Glomerular visceral epithelial cell (primary cell): Measurements from ENCODE around the gene ARV1.
"Not testable (repeated sequence)": the region's sequence is repeated elsewhere in the genome, so short reads cannot be mapped to it uniquely, and the experiment has no call there.

Experiments
- DNase-seq: peaks from one replicate; pipeline ENCODE4 v3.0.0-alpha.2; 2016; ENCODE audit errors: extremely low spot score

Gene ARV1

DNA sequence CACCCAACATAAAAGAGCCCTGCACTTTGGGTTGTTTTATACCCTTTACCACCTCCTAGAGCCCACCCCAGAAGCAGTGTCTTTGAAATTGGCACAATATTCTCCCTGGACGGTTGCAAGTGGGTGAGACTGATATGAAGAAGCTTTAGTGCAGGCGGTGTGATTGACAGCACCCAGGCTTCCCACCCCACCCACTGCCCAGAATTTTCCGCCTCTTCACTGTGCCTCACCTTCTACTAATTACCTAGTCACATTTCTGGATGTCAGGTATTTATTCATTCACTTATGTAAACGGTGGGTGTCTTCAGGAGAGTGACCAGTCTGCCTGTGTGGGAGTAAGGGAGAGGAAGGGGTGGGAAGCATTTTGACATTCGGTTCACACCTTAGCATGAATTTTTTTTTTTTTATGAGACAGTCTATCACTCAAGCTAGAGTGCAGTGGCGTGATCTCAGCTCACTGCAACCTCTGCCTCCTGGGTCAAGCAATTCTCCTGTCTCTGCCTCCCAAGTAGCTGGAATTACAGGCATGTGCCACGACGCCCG lies 62.9 kb downstream of the ARV1 start:
- DNase-seq = no peak

DNA sequence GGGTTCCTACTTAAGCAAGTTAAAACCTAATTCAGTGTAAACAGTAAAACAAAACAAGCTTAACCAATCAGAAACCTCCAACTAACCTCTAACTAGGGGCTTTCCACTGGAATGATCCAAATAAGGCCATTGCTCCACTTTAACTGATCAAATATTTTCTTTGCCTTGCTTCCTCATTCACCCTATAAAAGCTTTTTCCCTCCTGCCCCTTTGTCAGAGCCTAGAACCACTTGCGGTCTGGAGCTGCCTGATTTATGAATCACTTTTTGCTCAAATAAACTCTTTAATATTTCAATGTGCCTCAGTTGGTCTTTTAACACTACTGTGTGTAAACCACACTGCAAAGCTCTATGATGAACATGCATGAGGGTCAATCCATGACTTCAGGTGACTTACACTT lies 65.7 kb downstream of the ARV1 start:
- no peak for DNase-seq

DNA sequence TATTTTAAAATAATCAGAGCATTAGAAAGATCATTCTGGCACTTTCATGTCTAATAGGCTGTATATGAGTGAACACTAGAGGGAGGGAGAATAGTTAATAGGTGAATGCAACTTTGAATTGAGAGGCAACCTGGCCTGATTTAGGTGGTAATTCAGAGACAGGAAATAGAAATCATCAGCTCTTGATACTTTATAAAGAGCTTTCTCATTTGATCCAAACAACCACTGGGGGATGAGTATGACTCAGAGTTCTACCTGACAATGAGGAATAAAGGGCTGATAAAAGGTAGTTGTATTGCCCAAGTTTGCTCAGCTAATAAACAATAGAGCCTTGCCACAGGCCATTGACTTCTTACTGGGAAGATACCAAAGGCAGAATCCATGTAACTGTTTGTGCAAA lies 66.4 kb downstream of the ARV1 start:
- DNase-seq = no peak

DNA sequence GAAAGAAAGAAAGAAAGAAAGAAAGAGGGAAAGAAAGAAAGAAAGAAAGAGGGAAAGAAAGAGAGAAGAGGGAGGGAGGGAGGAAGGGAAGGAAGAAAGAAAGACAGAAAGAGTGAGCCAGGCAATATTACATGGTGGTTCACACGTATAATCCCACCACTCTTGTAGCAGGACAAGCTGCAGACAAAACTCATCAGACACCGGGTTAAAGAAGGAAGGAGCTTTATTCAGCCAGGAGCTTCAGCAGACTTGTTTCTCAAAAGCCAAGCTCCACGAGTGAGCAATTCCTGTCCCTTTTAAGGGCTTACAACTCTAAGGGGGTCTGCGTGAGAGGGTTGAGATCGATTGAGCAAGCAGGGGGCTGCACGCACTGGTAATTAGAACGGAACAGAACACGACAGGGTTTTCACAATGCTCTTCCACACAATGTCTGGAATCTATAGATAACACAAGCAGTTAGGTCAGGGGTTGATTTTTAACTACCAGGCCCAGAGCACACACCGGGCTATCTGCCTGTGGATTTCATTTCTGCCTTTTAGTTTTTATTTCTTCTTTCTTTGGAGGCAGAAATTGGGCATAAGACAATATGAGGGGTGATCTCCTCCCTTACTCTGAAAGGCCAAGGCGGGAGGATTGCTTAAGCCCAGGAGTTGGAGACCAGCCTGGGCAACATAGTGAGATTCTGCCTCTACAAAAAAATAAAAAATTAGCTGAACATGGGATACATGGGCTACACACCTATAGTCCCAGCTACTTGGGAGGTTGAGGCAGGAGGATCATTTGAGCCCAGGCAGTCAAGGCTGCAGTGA lies 67.2 kb downstream of the ARV1 start:
- DNase-seq = not testable (repeated sequence)

DNA sequence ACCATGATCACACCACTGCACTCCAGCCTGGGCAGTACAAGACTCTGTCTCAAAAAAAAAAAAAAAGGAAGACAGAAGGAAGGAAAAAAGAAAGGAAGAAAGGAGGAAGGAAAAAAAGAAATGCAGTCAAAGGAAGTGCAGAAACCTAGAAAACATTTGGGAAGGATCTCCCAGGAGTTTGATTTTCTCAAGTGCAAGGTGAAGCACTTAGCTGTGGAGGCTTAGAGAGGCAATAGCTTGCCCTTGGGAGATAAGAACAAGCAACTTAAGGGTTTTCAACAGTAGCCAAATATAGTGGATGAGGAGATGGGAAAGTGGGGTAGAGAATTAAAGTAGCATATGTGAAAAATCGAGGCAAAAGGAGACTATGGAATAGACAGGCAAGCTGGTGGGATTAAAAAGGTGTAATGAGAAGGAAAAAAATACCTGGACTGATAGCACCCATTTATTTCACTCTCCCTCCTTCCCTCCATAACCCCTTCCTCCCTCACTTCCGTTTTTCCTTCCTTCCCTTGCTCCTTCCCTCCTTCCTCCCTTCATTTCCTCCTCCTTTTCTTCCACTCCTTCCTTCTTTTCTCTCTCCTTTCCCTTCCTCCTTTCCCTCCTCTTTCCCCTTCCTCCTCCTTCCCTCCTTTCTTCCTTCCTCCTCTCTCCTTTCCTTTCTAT lies 68.0 kb downstream of the ARV1 start:
- DNase-seq = no peak

DNA sequence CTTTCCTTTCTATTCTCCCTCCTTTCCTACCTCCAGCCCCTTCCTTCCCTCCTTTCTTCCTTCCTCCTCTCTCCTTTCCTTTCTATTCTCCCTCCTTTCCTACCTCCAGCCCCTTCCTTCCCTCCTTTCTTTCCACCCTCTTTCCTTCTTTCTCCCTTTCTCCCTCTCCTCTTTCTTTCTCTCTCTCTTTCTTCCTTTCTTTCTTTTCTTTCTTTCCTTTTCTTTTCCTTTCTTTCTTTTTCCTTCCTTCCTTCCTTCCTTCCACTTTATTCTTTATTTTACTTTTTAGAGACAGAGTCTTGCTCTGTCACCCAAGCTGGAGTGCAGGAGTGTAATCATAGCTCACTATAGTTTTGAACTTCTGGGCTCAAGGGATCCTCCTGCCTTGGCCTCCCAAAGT lies 68.6 kb downstream of the ARV1 start:
- DNase-seq = not testable (repeated sequence)

DNA sequence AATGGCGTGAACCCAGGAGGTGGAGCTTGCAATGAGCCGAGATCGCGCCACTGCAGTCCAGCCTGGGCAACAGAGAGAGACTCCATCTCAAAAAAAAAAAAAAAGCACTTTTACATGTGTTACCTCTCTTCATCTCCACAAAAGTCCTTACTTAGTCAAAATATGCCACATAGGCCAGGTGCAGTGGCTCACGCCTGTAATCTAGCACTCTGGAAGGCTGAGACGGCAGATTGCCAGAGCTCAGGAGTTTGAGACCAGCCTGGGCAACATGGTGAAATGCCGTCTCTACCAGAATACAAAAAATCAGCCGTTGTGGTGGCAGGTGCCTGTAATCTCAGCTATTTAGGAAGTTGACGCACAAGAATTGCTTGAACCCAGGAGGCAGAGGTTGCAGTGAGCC lies 69.5 kb downstream of the ARV1 start:
- DNase-seq = not testable (repeated sequence)

DNA sequence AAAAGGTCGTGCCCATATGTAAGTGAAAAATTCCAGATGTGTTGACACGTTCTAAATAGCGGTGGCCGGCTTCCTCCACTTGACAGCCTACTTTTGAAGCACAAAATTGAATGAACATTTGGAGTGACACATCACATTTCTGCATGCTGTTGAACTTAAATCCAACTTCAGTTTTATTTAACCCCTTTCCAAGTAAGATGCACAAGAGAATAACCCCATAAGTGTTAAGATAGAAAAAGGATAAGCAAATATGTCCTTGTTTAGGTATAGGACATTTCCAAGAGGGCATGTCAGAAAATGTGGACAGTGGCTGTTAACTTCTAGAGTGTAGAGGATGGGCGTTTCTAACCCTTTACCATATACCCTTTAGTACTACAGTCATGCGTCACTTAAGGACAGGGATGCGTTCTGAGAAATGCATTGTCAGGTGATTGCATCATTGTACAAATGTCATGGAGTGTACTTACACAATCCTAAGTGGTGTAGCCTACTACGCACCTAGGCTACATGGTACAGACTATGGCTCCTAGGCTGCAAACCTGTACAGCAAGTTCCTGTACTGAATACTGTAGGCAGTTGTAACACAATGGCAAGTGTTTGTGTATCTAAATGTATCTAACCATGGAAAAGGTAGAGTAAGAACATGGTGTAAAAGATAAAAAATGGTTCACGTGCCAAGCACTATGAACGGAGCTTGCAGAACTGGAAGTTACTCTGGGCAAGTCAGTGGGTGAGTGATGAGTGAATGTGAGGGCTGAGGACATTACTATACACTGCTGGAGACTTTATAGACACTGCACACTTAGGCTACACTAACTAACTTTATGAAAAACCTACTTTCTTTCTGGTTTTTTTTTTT lies 70.5 kb downstream of the ARV1 start:
- no peak for DNase-seq
